Measurements from ENCODE around the gene ZMAT2. TPM values are rescaled to one million over a fixed set of nuclear protein-coding genes. Genes with fewer than 3 reads are reported as not detected.

ZMAT2 gene
- total and polyA plus RNA-seq, 2 of the 8 experiments (the other 6 are each of a cell fraction or from before 2014, with no cell fraction given): 56.8 to 65.9 TPM

DNA sequence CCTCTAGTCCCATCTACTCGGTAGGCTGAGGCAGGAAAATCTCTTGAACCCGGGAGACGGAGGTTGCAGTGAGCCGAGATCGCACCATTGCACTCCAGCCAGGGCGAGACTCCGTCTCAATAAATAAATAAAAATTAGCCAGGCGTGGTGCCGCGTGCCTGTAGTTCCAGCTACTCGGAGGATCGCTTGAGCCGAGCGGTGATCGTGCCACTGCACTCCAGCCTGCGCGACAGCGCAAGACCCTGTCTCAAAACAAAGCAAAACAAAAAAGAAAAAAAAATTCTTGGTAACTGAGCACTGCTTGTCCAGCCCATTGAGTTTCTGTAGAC lies 36.3 kb upstream of the ZMAT2 start:
- Histone ChIP-seq H3K4ac (replicated peaks; ENCODE audit: insufficient read length, low read depth, low read length) (peak overlapping the region; percentile 40), H4K5ac (ENCODE audit: insufficient read length, low read depth, low read length) (no peak overlapping the region), H3K36me3 (ENCODE audit: control insufficient read depth in 2 of 4, insufficient read depth in 4 of 4, low read length in 3 of 4) (peaks cover 9 to 51% (median 32%) of the 10 kb centered on the region in 4 experiments; a peak in 7 of 8 replicates), H3K14ac (ENCODE audit: insufficient read length) (no peak overlapping the region), H2BK15ac (ENCODE audit: low read length) (no peak overlapping the region), H4K20me1 (replicated peaks in 1 of 2; ENCODE audit: control insufficient read depth in 1 of 2, insufficient read depth in 2 of 2, low read length in 2 of 2) (peaks cover 0 to 2% of the 10 kb centered on the region in 2 experiments), H3K56ac (replicated peaks; ENCODE audit: insufficient read length, low read depth, low read length) (peak overlapping the region; percentile 40), H3K4me3 (ENCODE audit: extremely low read depth in 1 of 4, insufficient read depth in 2 of 4, low read depth in 3 of 4, low read length in 4 of 4) (peak overlapping the region; percentile 82 to 98 (median 94)), H3K23ac (ENCODE audit: insufficient read length) (no peak overlapping the region), H3K4me1 (replicated peaks in 1 of 4; ENCODE audit: control insufficient read depth in 3 of 4, insufficient read depth in 4 of 4, low read length in 3 of 4) (no peaks in the 10 kb centered on the region; a peak in 1 of 7 replicates), H2AFZ (ENCODE audit: low read length) (peak overlapping the region; percentile 98), H2BK120ac (replicated peaks; ENCODE audit: low read depth, low read length) (no peak overlapping the region), H2BK20ac (ENCODE audit: low read length) (peak overlapping the region; percentile 72; the same call in 1 of the 2 replicates), H3K79me2 (ENCODE audit: control insufficient read depth in 1 of 2, insufficient read depth in 2 of 2, low read length in 2 of 2) (peaks cover 0 to 19% of the 10 kb centered on the region in 2 experiments; a peak in 2 of 4 replicates), H4K8ac (ENCODE audit: extremely low read depth, insufficient read depth, low read length) (no peak overlapping the region), H3K9ac (replicated peaks in 1 of 4; ENCODE audit: extremely low read depth in 1 of 4, low read depth in 3 of 4, low read length in 3 of 4) (no peak overlapping the region; a peak in 1 of 7 replicates), H2BK5ac (ENCODE audit: low read depth, low read length) (no peak overlapping the region), H4K91ac (replicated peaks; ENCODE audit: insufficient read length, low read length) (no peak overlapping the region), H2AK5ac (ENCODE audit: low read depth, low read length) (no peak overlapping the region), H3K23me2 (ENCODE audit: low read depth, low read length) (peaks cover 6% of the 10 kb centered on the region), H3K27ac (ENCODE audit: low read depth, low read length) (no peak overlapping the region), H3K9me3 (ENCODE audit: insufficient read depth in 2 of 2, low read depth in 1 of 2, low read length in 1 of 2) (no peaks in the 10 kb centered on the region), H3K79me1 (ENCODE audit: low read depth, low read length) (peaks cover 3% of the 10 kb centered on the region; the same call in 1 of the 2 replicates), H3K4me2 (ENCODE audit: insufficient read depth in 1 of 2, low read depth in 2 of 2, low read length in 2 of 2) (peak overlapping the region; percentile 92 to 93), H3K18ac (ENCODE audit: extremely low read depth, low read length) (no peak overlapping the region), H3K27me3 (replicated peaks in 1 of 4; ENCODE audit: control insufficient read depth in 3 of 4, extremely low read depth in 1 of 4, insufficient read depth in 3 of 4, low read length in 3 of 4) (no peaks in the 10 kb centered on the region), H2BK12ac (ENCODE audit: low read depth, low read length) (no peak overlapping the region)
- ChIA-PET POLR2A (ENCODE audit: partially characterized antibody) (interaction anchor here (1.1 to 9.9 kb wide), 9 partner anchors 10 to 116 kb away, joined by 3 to 87 read pairs (median 7); partner anchors contain the start of genes DND1, HARS1, HARS2 and IK), CTCF (ENCODE audit: partially characterized antibody) (interaction anchor here (0.8 to 2.1 kb wide), 3 partner anchors 11 to 56 kb away, joined by 3 to 4 read pairs (median 3); partner anchors contain the start of genes IK and NDUFA2)
- 60% methylated on average over 18 of the region's 18 CpGs; no CpG with 5 or more reads in 1 of the 2 experiments for WGBS, 2 experiments (ENCODE audit: extremely low coverage in 1 of 2, insufficient coverage in 1 of 2, insufficient read length in 1 of 2, insufficient replicate concordance in 2 of 2, low coverage in 1 of 2, low lambda C conversion rate in 2 of 2, missing lambda C conversion rate in 1 of 2)
- no peak for DNase-seq (ENCODE audit: low read depth in 1 of 2, low spot score in 2 of 2)
- FAIRE-seq: no peak
- TF ChIP-seq SIRT6 (IDR thresholded peaks at IDR 0.05; ENCODE audit: low read length) (no peak), TCF12 (IDR thresholded peaks at IDR 0.05; ENCODE audit: low read depth, low read length) (no peak), GTF2F1 (IDR thresholded peaks at IDR 0.05; ENCODE audit: borderline replicate concordance, low read depth, low read length) (no peak), POU5F1 (IDR thresholded peaks at IDR 0.05; ENCODE audit: low read depth, low read length) (no peak), RBBP5 (IDR thresholded peaks at IDR 0.05; ENCODE audit: borderline replicate concordance, low read depth, low read length) (no peak), CBX8 (IDR thresholded peaks at IDR 0.05; ENCODE audit: borderline replicate concordance, low read depth, low read length) (no peak), RAD21 (IDR thresholded peaks at IDR 0.05 in 1 of 2, conservative IDR thresholded peaks at IDR 0.05 in 1 of 2; ENCODE audit: low read depth in 2 of 2, low read length in 2 of 2) (no peak), RNF2 (IDR thresholded peaks at IDR 0.05; ENCODE audit: borderline replicate concordance, low read depth, low read length, missing control alignments, poor library complexity, severe bottlenecking) (no peak), BRCA1 (IDR thresholded peaks at IDR 0.05; ENCODE audit: low read depth, low read length) (no peak), CREB1 (IDR thresholded peaks at IDR 0.05) (no peak), TBP (IDR thresholded peaks at IDR 0.05; ENCODE audit: low read depth, low read length) (no peak), BCL11A (IDR thresholded peaks at IDR 0.05; ENCODE audit: low read depth in 2 of 2, low read length in 2 of 2) (no peak), CTBP2 (IDR thresholded peaks at IDR 0.05; ENCODE audit: borderline replicate concordance, insufficient read depth, insufficient read length, low read length) (no peak), CHD2 (IDR thresholded peaks at IDR 0.05; ENCODE audit: low read length) (no peak)
